Psoas muscle (tissue), 8 donors: ENCODE measurements around the gene VEGFC. TPM values are rescaled to one million over a fixed set of nuclear protein-coding genes. Genes with fewer than 3 reads are reported as not detected.

Experiments
- ATAC-seq, 4 donors: fragments of 200-7000 bp; cut with Tn5 transposase; one replicate each; pipeline ENCODE4 v1.9.1; 2020; ENCODE audit warnings: moderate library complexity in 3 of 4, mild to moderate bottlenecking in 2 of 4
- DNase-seq, 2 donors: peaks; one replicate each; pipeline ENCODE4 v3.0.0-alpha.2; 2020
- H3K27ac ChIP-seq: fragments of 200-600 bp; one replicate; pipeline ENCODE4 v1.8.0; 2022
- H3K27me3 ChIP-seq, 3 donors: fragments of 200-600 bp in 1 of 3; one replicate each; pipeline versions ENCODE4 v1.6.1 to v1.8.0; 2013 to 2022; ENCODE audit warnings: low read length in 2 of 3, mild to moderate bottlenecking in 2 of 3, moderate library complexity in 1 of 3; ENCODE audit not compliant: insufficient read depth in 3 of 3
- H3K36me3 ChIP-seq, 2 donors: fragments of 200-600 bp in 1 of 2; one replicate each; pipeline versions ENCODE4 v1.6.1 to v1.8.0; 2013 to 2022; ENCODE audit warnings: low read depth in 1 of 2, mild to moderate bottlenecking in 1 of 2, moderate library complexity in 1 of 2; ENCODE audit not compliant: insufficient read depth in 1 of 2
- H3K4me1 ChIP-seq: fragments of 200-600 bp; one replicate; pipeline ENCODE4 v1.8.0; 2022
- H3K4me3 ChIP-seq: fragments of 200-600 bp; one replicate; pipeline ENCODE4 v1.8.0; 2022; ENCODE audit warnings: mild to moderate bottlenecking
- H3K9me3 ChIP-seq: fragments of 200-600 bp; one replicate; pipeline ENCODE4 v1.8.0; 2022
- CTCF ChIP-seq: fragments of 200-600 bp; IDR thresholded peaks from one replicate; pipeline ENCODE4 v1.8.0; 2022; ENCODE audit warnings: antibody characterized with exemption
- WGBS, 3 donors: extraction: QIAGEN DNeasy Blood & Tissue Kit; methylation state at CpG; one replicate each; pipeline versions ENCODE4 v1.1.6 to v1.1.7; 2013; 5-methylcytosine and 5-hydroxymethylcytosine counted together
- intact Hi-C, 2 donors: fragments of 100-400 bp; cut with DNase I; formaldehyde crosslinking; loops; one replicate each; pipeline versions ENCODE4 v1.11.0 to v1.14.2; 2022
- polyA plus RNA-seq, 3 donors: library from polyadenylated mRNA; stranded (reverse); fragments of 200-250 nt; gene quantifications; one replicate each; pipeline ENCODE4 v1.2.3, GENCODE V29; 2013
- total RNA-seq, 4 donors: library from RNA; stranded (reverse); fragmentation: NEBNext Ultra II Directional in 2 of 4; extraction: Animal tissue kit (Norgen Biotek cat#: 25700) in 2 of 4; gene quantifications; one replicate each; pipeline versions ENCODE4 v1.2.1 to v1.2.4, GENCODE V29; 2021 to 2023
- donor health status: healthy with polysubstance abuse.
- donor health status: DM: no; HTN: no; CAD: no; lungs with moderate emphysema.
- donor health status: Bipolar disorder and iron deficiency.
- donor health status: healthy.
- donor health status: DM: yes; HTN: yes; CAD: no.
- donor health status: DM: no; HTN: no; CAD: no.
- donor health status: DM: no; HTN: no; CAD: no.
- donor health status: DM: yes; HTN: yes; CAD: no.

VEGFC gene
- total and polyA plus RNA-seq, 7 donors, result 1.8 to 7.0 (median 3.0) TPM

GRCh38 chr4:176789955-176790354, 2.8 kb downstream of the VEGFC start:
- 2 to 4% (median 3%) methylated on average over 1 of the region's 1 CpG for WGBS, 3 donors
- peak; percentile 69 to 84 (median 78) for ATAC-seq
- H3K9me3 ChIP-seq, result no peaks in the 10 kb centered on the region
- peak; percentile 66 for TF ChIP-seq CTCF
- H3K27me3 ChIP-seq, result peaks cover 0 to 2% (median 0%) of the 10 kb centered on the region in 3 donors
- intact Hi-C loops, result loop anchor here in 1 of 2 donors (5.0 kb wide), 3 partner anchors 228 to 408 kb away; no protein-coding TSS in a partner anchor
- H3K27ac ChIP-seq, result peak overlapping the region; percentile 83
- peak overlapping the region; percentile 82 for H3K4me3 ChIP-seq
- no peaks in the 10 kb centered on the region for H3K36me3 ChIP-seq
- DNase-seq, result no peak
- peaks cover 8% of the 10 kb centered on the region for H3K4me1 ChIP-seq

- ATAC-seq (no peak), DNase-seq (no peak)
- peaks cover 0 to 2% (median 0%) of the 10 kb centered on the region in 3 donors for H3K27me3 ChIP-seq
- peaks cover 8% of the 10 kb centered on the region for H3K4me1 ChIP-seq
- H3K4me3 ChIP-seq, result peak overlapping the region; percentile 82
- WGBS, 3 donors, result 68 to 89% (median 73%) methylated on average over 6 of the region's 6 CpGs
- peak overlapping the region; percentile 63 for H3K27ac ChIP-seq
- TF ChIP-seq CTCF, result no peak
- H3K36me3 ChIP-seq, result no peaks in the 10 kb centered on the region
- no peaks in the 10 kb centered on the region for H3K9me3 ChIP-seq
- intact Hi-C loops, result no loop called here
Observed at GRCh38 chr4:176788971-176789370, 3.8 kb downstream of the VEGFC start.

GRCh38 chr4:176788248-176788647, 4.5 kb downstream of the VEGFC start:
- ATAC-seq, result no peak
- no peak for TF ChIP-seq CTCF
- intact Hi-C loops, result no loop called here
- DNase-seq, result no peak
- no peaks in the 10 kb centered on the region for H3K9me3 ChIP-seq
- peaks cover 8% of the 10 kb centered on the region for H3K4me1 ChIP-seq
- peak overlapping the region; percentile 82 for H3K4me3 ChIP-seq
- WGBS, 3 donors, result 51 to 65% (median 60%) methylated on average over 8 of the region's 8 CpGs
- H3K27me3 ChIP-seq, result peaks cover 0 to 2% (median 0%) of the 10 kb centered on the region in 3 donors
- peak overlapping the region; percentile 63 for H3K27ac ChIP-seq
- no peaks in the 10 kb centered on the region for H3K36me3 ChIP-seq

GRCh38 chr4:176784816-176785215, 7.9 kb downstream of the VEGFC start:
- intact Hi-C loops, result no loop called here
- no peaks in the 10 kb centered on the region for H3K9me3 ChIP-seq
- no peaks in the 10 kb centered on the region for H3K36me3 ChIP-seq
- H3K27ac ChIP-seq, result no peak overlapping the region
- peaks cover 7% of the 10 kb centered on the region for H3K4me1 ChIP-seq
- H3K27me3 ChIP-seq, result no peaks in the 10 kb centered on the region
- WGBS, 3 donors, result 72 to 83% (median 75%) methylated on average over 2 of the region's 2 CpGs
- no peak for DNase-seq
- no peak overlapping the region for H3K4me3 ChIP-seq
- no peak for ATAC-seq
- TF ChIP-seq CTCF, result no peak

GRCh38 chr4:176782794-176783193, 9.9 kb downstream of the VEGFC start:
- H3K4me3 ChIP-seq, result no peak overlapping the region
- WGBS, 3 donors, result 36 to 67% (median 46%) methylated on average over 2 of the region's 2 CpGs
- peak overlapping the region; percentile 85 for H3K27ac ChIP-seq
- intact Hi-C loops, result no loop called here
- peak in 1 of 4 donors; percentile 18 for ATAC-seq
- peaks cover 13% of the 10 kb centered on the region for H3K4me1 ChIP-seq
- H3K36me3 ChIP-seq, result no peaks in the 10 kb centered on the region
- no peak for DNase-seq
- H3K27me3 ChIP-seq, result no peaks in the 10 kb centered on the region
- TF ChIP-seq CTCF, result no peak
- no peaks in the 10 kb centered on the region for H3K9me3 ChIP-seq
